ENCODE results near the gene TCF4. TPM values are rescaled to one million over a fixed set of nuclear protein-coding genes. Genes with fewer than 3 reads are reported as not detected.

The TCF4 gene
- total and polyA plus RNA-seq, 2 donors (not counting 1 experiment from before 2014, with no cell fraction given): 68.5 to 353 TPM

- Mint-ChIP-seq H3K27me3 (no peaks in the 10 kb centered on the region), H3K4me1 (peaks cover 5% of the 10 kb centered on the region), H3K9me3 (ENCODE audit: insufficient read depth) (no peaks in the 10 kb centered on the region), H3K4me3 (no peak overlapping the region), H3K27ac (no peak overlapping the region)
- 100% methylated on average over 2 of the region's 6 CpGs for WGBS (ENCODE audit: insufficient coverage)
- DNase-seq: no peak
- Histone ChIP-seq H3K4me2 (replicated peaks; ENCODE audit: low read depth, low read length, poor library complexity, severe bottlenecking) (no peak overlapping the region), H3K9me3 (ENCODE audit: control extremely low read depth in 1 of 3, control insufficient read depth in 2 of 3, insufficient read depth in 1 of 3, low read length in 2 of 3) (no peaks in the 10 kb centered on the region), H3K27ac (ENCODE audit: low read length in 2 of 2) (no peak overlapping the region), H3K9ac (ENCODE audit: low read length) (no peak overlapping the region), H3K4me3 (ENCODE audit: control extremely low read depth in 1 of 5, extremely low read depth in 1 of 5, insufficient read depth in 1 of 5, low read depth in 2 of 5, low read length in 4 of 5) (no peak overlapping the region), H3K4me1 (ENCODE audit: control insufficient read depth in 2 of 2, insufficient read depth in 2 of 2, low read length in 2 of 2) (no peaks in the 10 kb centered on the region), H3K79me2 (ENCODE audit: control insufficient read depth, insufficient read depth, low read length) (peaks cover 14% of the 10 kb centered on the region), H4K20me1 (ENCODE audit: control insufficient read depth, insufficient read depth, low read length, poor library complexity, severe bottlenecking) (no peaks in the 10 kb centered on the region), H2AFZ (ENCODE audit: insufficient read depth, low read depth, low read length, poor library complexity, severe bottlenecking) (no peak overlapping the region), H3K36me3 (replicated peaks in 1 of 2; ENCODE audit: control extremely low read depth in 1 of 2, control insufficient read depth in 1 of 2, extremely low read depth in 1 of 2, insufficient read depth in 2 of 2, low read length in 1 of 2) (peaks cover 0 to 3% of the 10 kb centered on the region in 2 experiments), H3K27me3 (replicated peaks in 1 of 4; ENCODE audit: control extremely low read depth in 1 of 4, control insufficient read depth in 3 of 4, insufficient read depth in 4 of 4, low read length in 3 of 4) (no peaks in the 10 kb centered on the region)
- intact Hi-C loops (cut with micrococcal nuclease): loop anchor here (5.0 kb wide), 1 partner anchor 42 kb away; no protein-coding TSS in a partner anchor
- no peak for ATAC-seq (ENCODE audit: low read depth)
- ChIA-PET CTCF (no interaction called here), POLR2A (no interaction called here)
- TF ChIP-seq EZH2 (IDR thresholded peaks at IDR 0.05; ENCODE audit: borderline replicate concordance, insufficient read depth, low read depth, low read length, poor library complexity, severe bottlenecking): no peak
- TF ChIP-seq, protein P1, sequence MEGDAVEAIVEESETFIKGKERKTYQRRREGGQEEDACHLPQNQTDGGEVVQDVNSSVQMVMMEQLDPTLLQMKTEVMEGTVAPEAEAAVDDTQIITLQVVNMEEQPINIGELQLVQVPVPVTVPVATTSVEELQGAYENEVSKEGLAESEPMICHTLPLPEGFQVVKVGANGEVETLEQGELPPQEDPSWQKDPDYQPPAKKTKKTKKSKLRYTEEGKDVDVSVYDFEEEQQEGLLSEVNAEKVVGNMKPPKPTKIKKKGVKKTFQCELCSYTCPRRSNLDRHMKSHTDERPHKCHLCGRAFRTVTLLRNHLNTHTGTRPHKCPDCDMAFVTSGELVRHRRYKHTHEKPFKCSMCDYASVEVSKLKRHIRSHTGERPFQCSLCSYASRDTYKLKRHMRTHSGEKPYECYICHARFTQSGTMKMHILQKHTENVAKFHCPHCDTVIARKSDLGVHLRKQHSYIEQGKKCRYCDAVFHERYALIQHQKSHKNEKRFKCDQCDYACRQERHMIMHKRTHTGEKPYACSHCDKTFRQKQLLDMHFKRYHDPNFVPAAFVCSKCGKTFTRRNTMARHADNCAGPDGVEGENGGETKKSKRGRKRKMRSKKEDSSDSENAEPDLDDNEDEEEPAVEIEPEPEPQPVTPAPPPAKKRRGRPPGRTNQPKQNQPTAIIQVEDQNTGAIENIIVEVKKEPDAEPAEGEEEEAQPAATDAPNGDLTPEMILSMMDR (IDR thresholded peaks at IDR 0.05): no peak
Observed at GRCh38 chr18:55398858-55399257, 189.1 kb downstream of the TCF4 start.

GRCh38 chr18:55396979-55397378, 191.0 kb downstream of the TCF4 start:
- no peaks in the 10 kb centered on the region for H3K4me1 ChIP-seq (ENCODE audit: control insufficient read depth in 2 of 2, insufficient read depth in 2 of 2, low read length in 2 of 2)
- no peak overlapping the region for H3K4me3 Mint-ChIP-seq
- H3K9ac ChIP-seq (ENCODE audit: low read length): no peak overlapping the region
- CTCF ChIA-PET: interaction anchor here (0.7 to 2.4 kb wide), 4 partner anchors 11 to 163 kb away, joined by 3 to 8 read pairs (median 3); no protein-coding TSS in a partner anchor
- H3K27me3 ChIP-seq (replicated peaks in 1 of 4; ENCODE audit: control extremely low read depth in 1 of 4, control insufficient read depth in 3 of 4, insufficient read depth in 4 of 4, low read length in 3 of 4): no peaks in the 10 kb centered on the region
- peaks cover 9% of the 10 kb centered on the region for H3K79me2 ChIP-seq (ENCODE audit: control insufficient read depth, insufficient read depth, low read length)
- intact Hi-C loops (cut with micrococcal nuclease): loop anchor here (5.0 kb wide), 1 partner anchor 40 kb away; no protein-coding TSS in a partner anchor
- no peak overlapping the region for H3K4me3 ChIP-seq (ENCODE audit: control extremely low read depth in 1 of 5, extremely low read depth in 1 of 5, insufficient read depth in 1 of 5, low read depth in 2 of 5, low read length in 4 of 5)
- peaks cover 1% of the 10 kb centered on the region for H3K4me1 Mint-ChIP-seq
- DNase-seq (no peak), ATAC-seq (ENCODE audit: low read depth) (no peak)
- no peaks in the 10 kb centered on the region for H3K27me3 Mint-ChIP-seq
- H3K9me3 Mint-ChIP-seq (ENCODE audit: insufficient read depth): no peaks in the 10 kb centered on the region
- peaks cover 0 to 2% of the 10 kb centered on the region in 2 experiments for H3K36me3 ChIP-seq (replicated peaks in 1 of 2; ENCODE audit: control extremely low read depth in 1 of 2, control insufficient read depth in 1 of 2, extremely low read depth in 1 of 2, insufficient read depth in 2 of 2, low read length in 1 of 2)
- TF ChIP-seq, protein P1 (IDR thresholded peaks at IDR 0.05): no peak
- TF ChIP-seq EZH2 (IDR thresholded peaks at IDR 0.05; ENCODE audit: borderline replicate concordance, insufficient read depth, low read depth, low read length, poor library complexity, severe bottlenecking): no peak
- WGBS (ENCODE audit: insufficient coverage): no CpG with 5 or more reads among the region's 2 CpGs
- POLR2A ChIA-PET: no interaction called here
- H3K9me3 ChIP-seq (ENCODE audit: control extremely low read depth in 1 of 3, control insufficient read depth in 2 of 3, insufficient read depth in 1 of 3, low read length in 2 of 3): no peaks in the 10 kb centered on the region
- H3K27ac ChIP-seq (ENCODE audit: low read length in 2 of 2): no peak overlapping the region
- H3K4me2 ChIP-seq (replicated peaks; ENCODE audit: low read depth, low read length, poor library complexity, severe bottlenecking): no peak overlapping the region
- H4K20me1 ChIP-seq (ENCODE audit: control insufficient read depth, insufficient read depth, low read length, poor library complexity, severe bottlenecking): no peaks in the 10 kb centered on the region
- H3K27ac Mint-ChIP-seq: no peak overlapping the region
- H2AFZ ChIP-seq (ENCODE audit: insufficient read depth, low read depth, low read length, poor library complexity, severe bottlenecking): no peak overlapping the region

Data from B cell (primary cell).